IMR-90 (cell line): ENCODE data around the gene CTNNBIP1. TPM values are rescaled to one million over a fixed set of nuclear protein-coding genes. Genes with fewer than 3 reads are reported as not detected.

Experiments
- ATAC-seq: fragments of 200-7000 bp; cut with Tn5 transposase; 2 replicates; pipeline ENCODE4 v1.9.1; 2020; ENCODE audit warnings: low read depth, mild to moderate bottlenecking, moderate library complexity
- BruUV-seq: library from RNA; stranded (reverse); fragments of 400-500 nt; replicated peaks from 2 replicates; lab custom pipeline; 2021; lab: Mats Ljungman, UMichigan
- CTCF ChIA-PET: fragments of 300-600 bp; formaldehyde crosslinking; extraction: SDS; loops from one replicate; lab custom pipeline; 2021; ENCODE audit warnings: antibody characterized with exemption; lab: Yijun Ruan, JAX
- POLR2A ChIA-PET: fragments of 300-600 bp; sonication (Branson Sonifier 250); formaldehyde crosslinking; loops from one replicate; lab custom pipeline; 2022; ENCODE audit warnings: antibody characterized with exemption; ENCODE audit not compliant: unreplicated experiment; lab: Charles Lee
- DNase-seq: peaks from one replicate; pipeline ENCODE4 v3.0.0; 2013
- H2AFZ ChIP-seq: replicated peaks from 2 replicates; pipeline ENCODE3; 2013; ENCODE audit warnings: low read length, mild to moderate bottlenecking; ENCODE audit not compliant: poor library complexity
- H2AK5ac ChIP-seq: 2 replicates; pipeline ENCODE4 v1.6.1; 2013; ENCODE audit warnings: low read depth, low read length, inconsistent platforms
- H2AK9ac ChIP-seq: replicated peaks from 2 replicates; pipeline ENCODE3; 2013; ENCODE audit warnings: mild to moderate bottlenecking, low read depth, low read length, moderate library complexity; ENCODE audit not compliant: poor library complexity
- H2BK120ac ChIP-seq: 2 replicates; pipeline ENCODE4 v1.6.1; 2013; ENCODE audit warnings: low read depth, low read length, inconsistent platforms
- H2BK15ac ChIP-seq: 3 replicates; pipeline ENCODE4 v1.6.1; 2013; ENCODE audit warnings: low read depth, low read length, inconsistent platforms
- H2BK20ac ChIP-seq: 2 replicates; pipeline ENCODE4 v1.6.1; 2013; ENCODE audit warnings: low read depth, mild to moderate bottlenecking, inconsistent platforms, low read length, moderate library complexity
- H2BK5ac ChIP-seq: 2 replicates; pipeline ENCODE4 v1.6.1; 2013; ENCODE audit warnings: mild to moderate bottlenecking, low read depth, low read length, inconsistent platforms; ENCODE audit not compliant: poor library complexity, severe bottlenecking
- H3K14ac ChIP-seq: replicated peaks from 2 replicates; pipeline ENCODE4 v1.6.1; 2013; ENCODE audit warnings: low read depth, low read length, inconsistent platforms
- H3K18ac ChIP-seq: 2 replicates; pipeline ENCODE4 v1.6.1; 2013; ENCODE audit warnings: low read depth, low read length, control low read depth
- H3K23ac ChIP-seq: 2 replicates; pipeline ENCODE4 v1.6.1; 2013; ENCODE audit warnings: low read depth, low read length, inconsistent platforms
- H3K27ac ChIP-seq: 2 replicates; pipeline ENCODE4 v1.5.1; 2013; ENCODE audit warnings: mild to moderate bottlenecking, control low read depth, low read length; ENCODE audit not compliant: insufficient read depth
- H3K27me3 ChIP-seq: 2 replicates; pipeline ENCODE4 v1.6.1; 2013; ENCODE audit warnings: low read length; ENCODE audit not compliant: control insufficient read depth, insufficient read depth
- H3K36me3 ChIP-seq: 2 replicates; pipeline ENCODE4 v1.6.1; 2013; ENCODE audit warnings: low read length, mixed read lengths; ENCODE audit not compliant: control insufficient read depth, insufficient read depth
- H3K4ac ChIP-seq: 2 replicates; pipeline ENCODE4 v1.6.1; 2013; ENCODE audit warnings: low read depth, low read length, inconsistent platforms
- H3K4me1 ChIP-seq: 2 replicates; pipeline ENCODE4 v1.6.1; 2013; ENCODE audit warnings: low read length, mixed read lengths; ENCODE audit not compliant: control insufficient read depth, insufficient read depth
- H3K4me2 ChIP-seq: 2 replicates; pipeline ENCODE4 v1.6.1; 2013; ENCODE audit warnings: low read depth, mild to moderate bottlenecking, control low read depth, low read length, moderate library complexity
- H3K4me3 ChIP-seq: 2 replicates; pipeline ENCODE4 v1.5.1; 2013; ENCODE audit warnings: low read depth, mild to moderate bottlenecking, control low read depth, low read length, moderate library complexity; ENCODE audit not compliant: insufficient read depth
- H3K56ac ChIP-seq: 2 replicates; pipeline ENCODE4 v1.6.1; 2013; ENCODE audit warnings: low read length, inconsistent platforms; ENCODE audit not compliant: insufficient read depth; ENCODE audit errors: extremely low read depth
- H3K79me1 ChIP-seq, 2 experiments: 2 replicates each; pipeline ENCODE4 v1.6.1; 2013; ENCODE audit warnings: low read length in 2 of 2, inconsistent platforms in 1 of 2, low read depth in 1 of 2
- H3K9ac ChIP-seq: 2 replicates; pipeline ENCODE4 v1.6.1; 2013; ENCODE audit warnings: low read depth, low read length, control low read depth
- H3K9me1 ChIP-seq: 2 replicates; pipeline ENCODE4 v1.6.1; 2013; ENCODE audit warnings: low read length, inconsistent platforms; ENCODE audit not compliant: insufficient read depth
- H3K9me3 ChIP-seq: 2 replicates; pipeline ENCODE4 v1.6.1; 2013; ENCODE audit warnings: low read length; ENCODE audit not compliant: control insufficient read depth, insufficient read depth
- H4K20me1 ChIP-seq: 2 replicates; pipeline ENCODE4 v1.6.1; 2013; ENCODE audit warnings: low read length, inconsistent platforms; ENCODE audit not compliant: insufficient read depth
- H4K5ac ChIP-seq: 2 replicates; pipeline ENCODE4 v1.6.1; 2013; ENCODE audit warnings: mild to moderate bottlenecking, low read depth, low read length, control low read depth
- H4K8ac ChIP-seq, 2 experiments: 2 replicates each; pipeline ENCODE4 v1.6.1; 2013; ENCODE audit warnings: low read depth in 2 of 2, low read length in 2 of 2, control low read depth in 1 of 2, inconsistent platforms in 1 of 2
- H4K91ac ChIP-seq: 2 replicates; pipeline ENCODE4 v1.6.1; 2013; ENCODE audit warnings: low read depth, low read length, inconsistent platforms; ENCODE audit not compliant: insufficient read depth
- ELK1 ChIP-seq: fragments of 150-350 bp; IDR thresholded peaks from 2 replicates; pipeline ENCODE4 v1.6.1; 2016; ENCODE audit warnings: low read depth, mild to moderate bottlenecking, low read length, moderate library complexity, borderline replicate concordance
- FOS ChIP-seq: fragments of 150-350 bp; IDR thresholded peaks from 2 replicates; pipeline ENCODE4 v1.6.1; 2016; ENCODE audit warnings: low read depth, low read length
- MAFK ChIP-seq: IDR thresholded peaks from 2 replicates; pipeline ENCODE4 v1.6.1; 2012; ENCODE audit warnings: low read depth, low read length, improper control_type of control experiment
- NFE2L2 ChIP-seq: fragments of 150-350 bp; IDR thresholded peaks from 2 replicates; pipeline ENCODE4 v1.6.1; 2016; ENCODE audit warnings: low read depth, mild to moderate bottlenecking, low read length
- RCOR1 ChIP-seq: IDR thresholded peaks from 2 replicates; pipeline ENCODE4 v1.6.1; 2012; ENCODE audit warnings: mild to moderate bottlenecking, low read length, improper control_type of control experiment; ENCODE audit not compliant: insufficient replicate concordance
- SMC3 ChIP-seq: fragments of 150-350 bp; IDR thresholded peaks from 2 replicates; pipeline ENCODE4 v1.6.1; 2016; ENCODE audit warnings: low read depth, mild to moderate bottlenecking, antibody characterized with exemption, low read length, moderate library complexity
- USF2 ChIP-seq: fragments of 150-350 bp; IDR thresholded peaks from 2 replicates; pipeline ENCODE4 v1.6.1; 2017; ENCODE audit warnings: mild to moderate bottlenecking, antibody characterized with exemption, low read length, low read depth
- WGBS, 2 experiments: methylation state at CpG; one replicate each; pipeline versions ENCODE4 v1.1.5 to v1.1.7; 2013; ENCODE audit warnings: missing lambda C conversion rate in 2 of 2; ENCODE audit not compliant: insufficient read length in 1 of 2; ENCODE audit errors: extremely low coverage in 2 of 2; 5-methylcytosine and 5-hydroxymethylcytosine counted together
- dilution Hi-C: fragments of 300-500 bp; cut with HindIII; formaldehyde crosslinking; loops from one replicate; pipeline ENCODE4 v1.14.3; 2018; ENCODE audit warnings: low sequenced_read_pairs; ENCODE audit not compliant: unreplicated experiment
- in situ Hi-C: fragments of 300-500 bp; cut with MboI; formaldehyde crosslinking; loops from 3 replicates; pipeline ENCODE4 v1.14.3; 2019; ENCODE audit warnings: low sequenced_read_pairs, inconsistent platforms, mixed read lengths
- intact Hi-C: fragments of 100-400 bp; cut with micrococcal nuclease; formaldehyde crosslinking; loops from 2 replicates; pipeline ENCODE4 v1.10.0; 2022
- polyA plus RNA-seq, 3 experiments: library from polyadenylated mRNA; depleted of rRNA; stranded (reverse); fragments of >200 nt; gene quantifications; 2 replicates each; pipeline ENCODE4 v1.2.3, GENCODE V29; 2012; ENCODE audit warnings: low replicate concordance in 1 of 3
- total RNA-seq: library from RNA; depleted of rRNA; stranded (reverse); fragments of >200 nt; gene quantifications from 2 replicates; pipeline ENCODE4 v1.2.3, GENCODE V29; 2012
- TF ChIP-seq, protein P1 (sequence below): conservative IDR thresholded peaks from 2 replicates; pipeline ENCODE4 v1.5.1; 2012; ENCODE audit warnings: mild to moderate bottlenecking, low read depth, low read length, improper control_type of control experiment

The CTNNBIP1 gene
- total and polyA plus RNA-seq, 2 of the 4 experiments (the other 2 are of a cell fraction), result 24.7 to 28.5 TPM

GRCh38 chr1:9808459-9808858, 101.6 kb downstream of the CTNNBIP1 start:
- POLR2A ChIA-PET, result no interaction called here
- no peaks in the 10 kb centered on the region; the same call in 1 of the 2 replicates for H3K36me3 ChIP-seq
- H4K20me1 ChIP-seq, result peaks cover 72% of the 10 kb centered on the region
- intact Hi-C loops, result no loop called here
- no peak overlapping the region for H4K91ac ChIP-seq
- H3K14ac ChIP-seq, result no peak overlapping the region
- H2BK5ac ChIP-seq, result no peak overlapping the region
- ATAC-seq (no peak), DNase-seq (no peak)
- no peaks in the 10 kb centered on the region for H3K27me3 ChIP-seq
- H2AK5ac ChIP-seq, result no peak overlapping the region
- peaks cover 23 to 67% of the 10 kb centered on the region in 2 experiments for H3K79me1 ChIP-seq
- no peak overlapping the region for H2BK15ac ChIP-seq
- H3K4me1 ChIP-seq, result peaks cover 7% of the 10 kb centered on the region; the same call in 1 of the 2 replicates
- H4K8ac ChIP-seq, result no peak overlapping the region
- no peak overlapping the region for H3K18ac ChIP-seq
- no peak overlapping the region for H3K4me2 ChIP-seq
- CTCF ChIA-PET, result no interaction called here
- dilution Hi-C loops, result no loop called here
- no peak overlapping the region for H2BK20ac ChIP-seq
- H3K56ac ChIP-seq, result no peak overlapping the region
- no peaks in the 10 kb centered on the region for H3K9me3 ChIP-seq
- BruUV-seq, result no TSS peak
- no peak overlapping the region for H3K27ac ChIP-seq
- no peak overlapping the region for H3K9ac ChIP-seq
- no peak overlapping the region for H3K4ac ChIP-seq
- no peak overlapping the region for H2BK120ac ChIP-seq
- TF ChIP-seq RCOR1 (no peak), SMC3 (no peak), MAFK (no peak), FOS (no peak), USF2 (no peak), NFE2L2 (no peak), ELK1 (no peak)
- TF ChIP-seq, protein P1, sequence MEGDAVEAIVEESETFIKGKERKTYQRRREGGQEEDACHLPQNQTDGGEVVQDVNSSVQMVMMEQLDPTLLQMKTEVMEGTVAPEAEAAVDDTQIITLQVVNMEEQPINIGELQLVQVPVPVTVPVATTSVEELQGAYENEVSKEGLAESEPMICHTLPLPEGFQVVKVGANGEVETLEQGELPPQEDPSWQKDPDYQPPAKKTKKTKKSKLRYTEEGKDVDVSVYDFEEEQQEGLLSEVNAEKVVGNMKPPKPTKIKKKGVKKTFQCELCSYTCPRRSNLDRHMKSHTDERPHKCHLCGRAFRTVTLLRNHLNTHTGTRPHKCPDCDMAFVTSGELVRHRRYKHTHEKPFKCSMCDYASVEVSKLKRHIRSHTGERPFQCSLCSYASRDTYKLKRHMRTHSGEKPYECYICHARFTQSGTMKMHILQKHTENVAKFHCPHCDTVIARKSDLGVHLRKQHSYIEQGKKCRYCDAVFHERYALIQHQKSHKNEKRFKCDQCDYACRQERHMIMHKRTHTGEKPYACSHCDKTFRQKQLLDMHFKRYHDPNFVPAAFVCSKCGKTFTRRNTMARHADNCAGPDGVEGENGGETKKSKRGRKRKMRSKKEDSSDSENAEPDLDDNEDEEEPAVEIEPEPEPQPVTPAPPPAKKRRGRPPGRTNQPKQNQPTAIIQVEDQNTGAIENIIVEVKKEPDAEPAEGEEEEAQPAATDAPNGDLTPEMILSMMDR, result no peak
- H3K23ac ChIP-seq, result no peak overlapping the region
- no peak overlapping the region for H2AFZ ChIP-seq
- 97% methylated on average over 6 of the region's 8 CpGs; no CpG with 5 or more reads in 1 of the 2 experiments for WGBS, 2 experiments
- H2AK9ac ChIP-seq, result no peak overlapping the region
- H3K4me3 ChIP-seq, result no peak overlapping the region
- no peak overlapping the region for H4K5ac ChIP-seq
- peaks cover 14% of the 10 kb centered on the region for H3K9me1 ChIP-seq
- in situ Hi-C loops, result no loop called here
